C1 segment of cervical spinal cord (tissue), 14 donors: ENCODE data around the gene NEDD4L.
"Not testable (repeated sequence)": the region's sequence is repeated elsewhere in the genome, so short reads cannot be mapped to it uniquely, and the experiment has no call there.

Experiments used
- DNase-seq, 14 donors: peaks; one replicate each; lab custom pipeline; 2025; lab: John Stamatoyannopoulos, UW

Gene NEDD4L

GRCh38 chr18:58409802-58410445 lies 365.9 kb downstream of the NEDD4L start:
- no peak for DNase-seq

- no peak for DNase-seq
Observed at GRCh38 chr18:58411323-58411722, 367.3 kb downstream of the NEDD4L start.

DNA sequence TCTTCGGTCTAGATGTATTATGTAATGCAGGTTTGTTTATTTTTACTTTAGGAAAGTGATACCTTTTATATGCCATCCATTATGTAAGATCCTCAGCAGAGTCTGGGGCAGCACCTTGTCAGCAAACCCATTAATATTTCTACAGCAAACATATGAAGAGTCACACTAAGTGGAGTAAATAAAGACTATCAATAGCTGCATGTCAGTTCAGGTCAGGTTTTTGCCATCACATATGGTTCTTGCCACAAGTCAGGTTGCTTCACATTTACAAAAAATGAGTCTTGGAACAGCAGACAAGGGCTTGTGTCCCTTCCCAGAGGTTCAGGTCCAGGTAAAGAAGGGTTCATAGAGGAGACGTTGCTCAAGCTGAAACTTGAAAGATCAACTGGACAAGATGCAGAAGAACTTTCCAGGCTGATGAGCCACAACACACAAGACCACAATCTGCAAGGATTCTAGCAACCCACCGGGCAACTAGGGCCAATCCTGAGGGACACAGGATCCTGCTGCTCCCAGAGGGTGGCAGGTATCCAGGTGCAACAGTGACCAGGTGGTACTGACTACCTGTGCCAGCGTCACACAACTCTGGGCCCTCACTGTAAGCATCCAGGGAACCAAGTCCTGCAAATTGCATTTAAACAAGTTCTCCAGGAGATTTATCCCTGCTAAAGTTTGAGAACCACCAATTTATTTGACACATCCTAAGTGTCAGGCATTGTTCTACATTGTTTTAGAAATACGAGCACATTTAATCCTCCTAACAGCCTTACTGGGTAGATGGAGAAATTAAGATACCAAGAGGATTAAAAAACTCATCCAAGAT lies 369.0 kb downstream of the NEDD4L start:
- DNase-seq: no peak

DNA sequence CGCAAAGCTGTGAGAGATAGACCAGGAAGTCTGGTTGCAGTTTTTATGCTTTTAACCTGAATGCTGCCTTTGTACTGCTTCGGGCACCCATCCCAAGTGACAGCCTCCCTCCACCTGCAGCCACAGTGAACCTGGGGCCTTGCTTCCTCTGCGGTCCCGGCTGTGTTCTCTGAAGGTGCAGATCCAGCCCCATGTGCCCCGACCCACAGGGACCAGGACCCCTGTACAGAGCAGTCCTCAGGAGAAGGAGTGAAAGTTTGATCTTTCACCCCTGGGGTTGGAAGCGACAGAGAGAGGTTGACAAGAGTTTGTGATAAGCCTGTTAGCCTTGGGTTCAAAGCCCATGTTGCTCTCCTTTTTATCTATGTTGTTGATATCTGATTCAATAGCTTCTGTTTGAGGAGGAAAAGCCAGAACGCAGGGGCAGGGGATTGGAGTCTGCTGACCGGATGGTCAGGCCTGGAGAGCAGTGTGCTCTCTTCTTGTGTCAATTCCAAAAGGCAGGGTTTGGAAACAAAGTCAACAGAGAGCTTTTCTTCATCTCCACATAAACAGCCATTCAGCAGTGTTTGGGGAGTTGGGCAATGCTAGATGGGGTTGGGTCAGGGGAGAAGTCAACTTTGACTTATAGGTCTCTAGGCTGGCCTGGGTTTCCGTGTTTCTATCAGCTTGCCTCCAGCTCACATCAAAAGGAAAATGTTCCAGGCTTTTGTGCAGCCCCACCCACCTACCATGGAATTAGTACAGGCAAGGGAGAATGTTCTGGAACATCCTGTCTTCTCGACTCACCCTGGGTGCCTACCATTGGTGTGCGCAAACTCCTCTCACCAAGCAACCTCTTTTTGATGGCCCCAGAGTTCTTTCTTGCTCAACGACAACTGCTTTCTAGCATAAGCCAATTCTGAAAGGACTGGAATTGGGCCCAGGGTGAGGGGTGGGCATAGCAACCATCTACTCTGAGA lies 369.9 kb downstream of the NEDD4L start:
- no peak for DNase-seq

- no peak for DNase-seq
Observed at GRCh38 chr18:58416014-58416703, 372.1 kb downstream of the NEDD4L start.

DNA sequence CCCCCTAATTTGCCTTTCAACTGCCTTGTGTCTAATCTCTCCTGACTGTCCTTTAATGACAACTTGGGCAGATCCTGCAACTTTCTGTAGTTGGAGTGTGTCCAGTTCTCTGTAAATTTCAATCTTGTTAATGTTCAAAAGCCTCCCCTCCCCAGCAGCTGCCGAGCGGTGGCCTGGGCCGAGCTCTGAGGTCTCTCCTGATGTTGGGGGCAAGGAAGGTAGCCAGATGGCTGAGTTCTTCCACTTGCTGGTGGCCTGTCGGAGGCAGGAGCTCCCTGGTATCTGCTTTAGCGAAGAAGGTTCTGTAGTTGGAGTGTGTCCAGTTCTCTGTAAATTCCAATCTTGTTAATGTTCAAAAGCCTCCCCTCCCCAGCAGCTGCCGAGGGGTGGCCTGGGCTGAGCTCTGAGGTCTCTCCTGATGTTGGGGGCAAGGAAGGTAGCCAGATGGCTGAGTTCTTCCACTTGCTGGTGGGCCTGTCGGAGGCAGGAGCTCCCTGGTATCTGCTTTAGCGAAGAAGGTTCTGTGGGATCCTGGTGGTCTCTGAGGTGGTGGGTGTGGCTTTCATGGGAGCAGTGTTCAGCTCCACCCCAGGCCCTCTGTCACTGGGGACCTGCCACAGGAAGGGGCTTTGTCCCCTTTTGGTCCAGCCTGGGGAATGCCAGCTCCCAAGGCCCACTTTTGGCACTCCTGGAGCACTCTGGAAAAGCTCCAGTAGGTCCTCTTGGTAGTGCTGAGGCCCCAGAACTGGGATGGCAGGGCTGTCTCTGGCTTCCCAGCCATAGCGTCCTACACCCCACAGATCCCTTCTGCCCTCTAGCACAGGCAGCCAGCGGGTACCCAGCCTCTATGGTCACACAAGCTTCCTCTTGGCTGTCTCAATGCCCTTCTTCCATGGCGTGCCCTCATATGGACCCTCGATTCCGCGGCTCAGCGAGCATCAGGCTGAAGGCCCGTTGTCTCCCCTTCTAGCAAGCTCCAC lies 373.0 kb downstream of the NEDD4L start:
- no peak for DNase-seq

DNA sequence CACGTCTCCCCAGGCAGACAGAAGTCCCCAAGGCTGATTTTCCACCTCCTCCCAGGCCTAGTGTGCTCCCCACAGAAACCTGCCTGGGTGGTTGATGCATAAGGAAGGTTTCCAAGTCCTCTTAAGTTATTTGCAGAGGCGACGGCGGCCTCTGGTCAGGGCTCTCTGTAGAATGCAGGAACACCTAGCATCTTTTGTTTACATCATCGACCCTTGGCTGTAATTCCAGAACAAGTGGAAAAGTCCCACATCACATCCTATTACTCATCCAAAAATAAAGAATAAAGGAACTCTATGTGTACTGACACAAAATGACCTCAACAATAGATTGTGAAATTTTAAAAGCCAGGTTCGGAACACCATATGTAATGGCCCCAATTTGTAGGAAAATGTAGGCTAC lies 373.7 kb downstream of the NEDD4L start:
- DNase-seq: no peak

GRCh38 chr18:58418361-58418760 lies 374.3 kb downstream of the NEDD4L start:
- DNase-seq: no peak

- no peak for DNase-seq
Observed at GRCh38 chr18:58419587-58420199, 375.7 kb downstream of the NEDD4L start.

DNA sequence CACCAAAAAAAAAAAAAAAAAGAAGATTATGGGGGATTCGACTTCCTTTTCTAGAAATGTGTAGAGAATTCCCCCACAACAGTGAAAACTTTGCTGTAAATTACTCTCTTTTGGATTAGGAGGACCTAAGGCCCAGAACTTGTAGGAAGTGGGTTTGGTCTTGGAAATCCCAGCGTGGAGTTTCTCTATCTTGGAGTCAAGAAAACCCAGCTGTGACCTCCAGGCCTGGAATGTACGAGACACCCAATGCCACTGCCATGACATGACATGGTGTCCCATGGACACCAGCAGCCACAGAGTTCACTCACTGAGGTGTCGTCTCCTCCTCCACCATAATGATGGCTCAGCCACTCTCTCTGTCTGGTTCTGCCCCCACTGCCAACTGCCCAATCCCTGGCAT lies 382.6 kb downstream of the NEDD4L start:
- DNase-seq: no peak

- DNase-seq: no peak
Observed at GRCh38 chr18:58427321-58427720, 383.3 kb downstream of the NEDD4L start.

DNA sequence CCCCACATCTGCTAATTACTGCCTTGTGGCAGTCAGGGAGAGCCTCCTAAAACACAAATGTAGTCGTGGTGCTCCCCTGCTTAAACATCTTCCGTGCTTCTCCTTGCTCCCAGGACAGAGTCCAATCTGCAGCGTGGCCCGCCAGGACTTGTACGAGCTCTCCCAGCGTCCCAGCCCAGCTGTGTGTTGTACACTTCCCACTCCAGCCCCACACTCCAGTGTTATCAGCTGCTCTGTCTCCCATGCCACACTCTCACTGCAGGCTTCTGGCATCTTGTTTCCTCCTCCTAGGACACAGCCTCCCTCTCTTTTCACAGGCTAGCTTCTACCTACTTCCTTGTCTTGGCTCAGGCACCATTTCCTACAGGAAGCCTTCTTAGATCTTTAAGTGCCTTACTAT lies 385.4 kb downstream of the NEDD4L start:
- DNase-seq: no peak

DNA sequence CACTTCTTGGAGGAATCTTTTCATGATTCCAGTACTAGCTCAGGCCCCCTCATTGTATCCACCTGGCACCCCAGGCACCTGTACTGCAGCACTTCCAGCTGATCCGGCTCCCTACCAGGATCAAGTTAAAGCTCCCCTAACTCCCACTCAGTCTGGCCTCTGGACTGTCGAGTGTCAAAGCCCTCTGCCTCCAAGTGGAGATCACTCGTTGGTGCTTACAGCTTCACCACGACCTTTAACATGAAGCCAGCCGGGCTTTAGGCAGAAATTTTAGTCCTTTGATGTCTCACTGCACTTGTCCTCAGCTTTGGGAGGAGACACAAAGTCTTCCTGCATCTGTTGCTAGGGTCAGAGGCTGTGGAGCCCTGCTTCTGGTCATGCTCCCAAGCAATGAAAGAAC lies 387.2 kb downstream of the NEDD4L start:
- DNase-seq: no peak

DNA sequence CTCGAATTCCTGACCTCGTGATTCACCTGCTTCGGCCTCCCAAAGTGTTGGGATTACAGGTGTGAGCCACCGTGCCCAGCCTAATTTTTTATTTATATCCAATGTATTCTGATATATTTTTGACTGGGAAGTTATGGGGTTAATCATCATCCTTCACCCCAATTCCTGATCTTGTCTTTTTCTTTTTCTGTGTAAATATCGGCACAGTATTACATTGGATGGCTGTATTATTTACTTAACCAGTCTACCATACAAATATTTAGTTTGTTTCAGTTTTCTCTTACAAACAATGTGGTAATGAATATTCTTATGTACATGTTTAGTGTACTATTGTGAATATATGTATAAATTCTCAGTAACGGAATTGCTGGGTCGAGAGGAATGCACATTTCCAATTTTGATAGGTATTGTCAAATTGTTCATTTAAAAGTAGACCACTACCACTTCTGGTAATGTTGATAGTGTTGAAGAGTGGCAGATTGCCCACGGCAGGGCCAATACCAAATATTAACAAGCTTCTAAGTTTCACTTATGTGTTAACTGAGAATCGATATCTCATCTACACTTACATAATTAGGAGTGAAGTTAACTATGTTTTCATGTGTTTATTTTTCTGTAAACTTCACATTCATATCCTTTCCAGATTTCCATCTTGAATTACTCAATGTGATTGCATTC lies 388.2 kb downstream of the NEDD4L start:
- no peak for DNase-seq

- not testable (repeated sequence) for DNase-seq
Observed at GRCh38 chr18:58435221-58436005, 391.4 kb downstream of the NEDD4L start.

- DNase-seq: no peak
Observed at GRCh38 chr18:58438161-58438957, 394.3 kb downstream of the NEDD4L start.

GRCh38 chr18:58438958-58439300 lies 394.9 kb downstream of the NEDD4L start:
- DNase-seq: no peak

DNA sequence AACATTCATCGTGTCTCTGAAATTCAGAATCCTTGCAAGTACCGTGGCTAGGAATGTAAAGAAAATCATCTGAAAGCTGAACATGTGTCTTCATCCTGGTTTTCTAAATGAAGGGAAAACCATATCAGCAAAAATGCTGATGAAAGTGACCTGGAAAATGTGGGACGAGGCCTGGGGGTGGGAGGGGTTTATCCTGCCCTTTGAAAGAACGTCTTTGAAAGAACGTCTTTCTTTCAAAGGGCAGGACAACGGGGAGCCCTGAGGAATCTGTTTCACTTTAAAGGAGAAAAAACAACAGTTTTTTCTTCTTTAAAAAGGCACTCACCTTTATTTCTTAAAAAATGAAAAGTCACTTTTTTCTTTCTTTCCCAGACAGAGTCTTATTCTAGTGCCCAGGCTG lies 399.6 kb downstream of the NEDD4L start:
- DNase-seq: no peak
